GM12878 (cell line): ENCODE measurements around the gene TBC1D2B. TPM values are rescaled to one million over a fixed set of nuclear protein-coding genes. Genes with fewer than 3 reads are reported as not detected.

Experiments used
- CBFB ChIP-seq: IDR thresholded peaks from 2 replicates; pipeline ENCODE4 v1.6.1; 2016; ENCODE audit warnings: antibody characterized with exemption, low read depth
- CHD1 ChIP-seq: IDR thresholded peaks from 2 replicates; pipeline ENCODE4 v1.6.1; 2012; ENCODE audit warnings: low read depth, low read length, improper control_type of control experiment
- E2F8 ChIP-seq: fragments of 450-650 bp; IDR thresholded peaks from 2 replicates; pipeline ENCODE4 v1.6.1; 2018; ENCODE audit warnings: mild to moderate bottlenecking, low read depth, moderate library complexity; ENCODE audit not compliant: partially characterized antibody
- E4F1 ChIP-seq: fragments of 450-650 bp; IDR thresholded peaks from 2 replicates; pipeline ENCODE4 v1.6.1; 2018; ENCODE audit warnings: borderline replicate concordance, mild to moderate bottlenecking; ENCODE audit not compliant: partially characterized antibody
- ELK1 ChIP-seq: IDR thresholded peaks from 2 replicates; pipeline ENCODE4 v1.6.1; 2012; ENCODE audit warnings: low read depth, low read length, improper control_type of control experiment
- HSF1 ChIP-seq: fragments of 150-350 bp; IDR thresholded peaks from 2 replicates; pipeline ENCODE4 v1.6.1; 2014; ENCODE audit warnings: mild to moderate bottlenecking, low read depth, low read length
- MEF2A ChIP-seq: IDR thresholded peaks from 2 replicates; pipeline ENCODE4 v1.6.1; 2011; ENCODE audit warnings: low read depth, mild to moderate bottlenecking, low read length, moderate library complexity; ENCODE audit not compliant: insufficient read depth
- MYC ChIP-seq: IDR thresholded peaks from 2 replicates; pipeline ENCODE4 v1.6.1; 2011; ENCODE audit warnings: mild to moderate bottlenecking, low read length, moderate library complexity, inconsistent platforms; ENCODE audit not compliant: insufficient read depth, insufficient replicate concordance, insufficient read length, severe bottlenecking
- NRF1 ChIP-seq: conservative IDR thresholded peaks from 2 replicates; pipeline ENCODE4 v1.6.1; 2011; ENCODE audit warnings: mild to moderate bottlenecking, low read depth, low read length, improper control_type of control experiment
- RELA ChIP-seq: fragments of 450-650 bp; IDR thresholded peaks from 2 replicates; pipeline ENCODE4 v1.8.0; 2014; ENCODE audit warnings: borderline replicate concordance; ENCODE audit not compliant: partially characterized antibody
- RFX5 ChIP-seq: IDR thresholded peaks from 2 replicates; pipeline ENCODE4 v1.6.1; 2011; ENCODE audit warnings: low read depth, low read length, improper control_type of control experiment
- SRF ChIP-seq, 2 experiments: IDR thresholded peaks; 2 replicates each; pipeline ENCODE4 v1.6.1; 2011; ENCODE audit warnings: low read depth in 2 of 2, low read length in 2 of 2, mild to moderate bottlenecking in 1 of 2, moderate library complexity in 1 of 2
- TAF1 ChIP-seq: IDR thresholded peaks from 2 replicates; pipeline ENCODE4 v1.6.1; 2011; ENCODE audit warnings: mild to moderate bottlenecking, low read depth, low read length, borderline replicate concordance
- TCF7 ChIP-seq: IDR thresholded peaks from 2 replicates; pipeline ENCODE4 v1.6.1; 2014; ENCODE audit warnings: antibody characterized with exemption, borderline replicate concordance
- YBX1 ChIP-seq: fragments of 450-650 bp; IDR thresholded peaks from 2 replicates; pipeline ENCODE4 v1.6.1; 2016; ENCODE audit warnings: antibody characterized with exemption
- ZNF217 ChIP-seq: fragments of 450-650 bp; IDR thresholded peaks from 2 replicates; pipeline ENCODE4 v1.6.1; 2017; ENCODE audit warnings: antibody characterized with exemption, mild to moderate bottlenecking
- ZZZ3 ChIP-seq: IDR thresholded peaks from 2 replicates; pipeline ENCODE4 v1.6.1; 2011; ENCODE audit warnings: low read depth; ENCODE audit not compliant: control insufficient read depth, insufficient read length
- polyA plus RNA-seq, 11 experiments: library from polyadenylated mRNA; depleted of rRNA in 4 of 11; unstranded in 6 of 11; stranded (reverse) in 5 of 11; fragments of >200 nt; fragmentation: Nextera tagmentation in 4 of 11; fragmentation: Illumina TruSeq in 1 of 11; extraction: Ambion mirVana in 4 of 11; extraction: Trizol in 1 of 11; gene quantifications; 1 replicate in 1 of 11; 2 replicates in 10 of 11; pipeline versions ENCODE4 v1.2.1 to v1.2.3, GENCODE V29; 2011 to 2016; ENCODE audit warnings: inconsistent platforms in 2 of 11, missing spikeins in 2 of 11, low read depth in 1 of 11
- total RNA-seq, 4 experiments: library from RNA; depleted of rRNA in 3 of 4; stranded (reverse); fragments of >200 nt in 3 of 4; fragmentation: Illumina TruSeq in 1 of 4; extraction: Trizol in 1 of 4; gene quantifications; 2 replicates each; pipeline versions ENCODE4 v1.2.1 to v1.2.3, GENCODE V29; 2013 to 2021

The TBC1D2B gene
- total and polyA plus RNA-seq, 10 of the 15 experiments (the other 5 are each of a cell fraction or from before 2014, with no cell fraction given), result 1.3 to 53.4 (median 19.4) TPM

- TF ChIP-seq ELK1 (no peak), E4F1 (no peak), SRF (IDR thresholded peaks at IDR 0.05; ENCODE audit: low read depth in 2 of 2, low read length in 2 of 2) (no peak), MYC (no peak), E2F8 (no peak), YBX1 (no peak), TAF1 (no peak), RELA (no peak), ZZZ3 (no peak), CHD1 (no peak), RFX5 (no peak), CBFB (no peak), NRF1 (no peak), ZNF217 (no peak), TCF7 (no peak), MEF2A (no peak), HSF1 (no peak)
Observed at GRCh38 chr15:78044407-78045155, 32.9 kb downstream of the TBC1D2B start (continued).
